Panc1 (cell line): ENCODE data around the gene UNC13A. TPM values are rescaled to one million over a fixed set of nuclear protein-coding genes. Genes with fewer than 3 reads are reported as not detected.

ENCODE experiments used
- ATAC-seq: fragments of 200-7000 bp; cut with Tn5 transposase; 2 replicates; pipeline ENCODE4 v1.9.1; 2020; ENCODE audit warnings: mild to moderate bottlenecking, moderate library complexity
- BruUV-seq: library from RNA; stranded (reverse); fragments of 400-500 nt; replicated peaks from 2 replicates; lab custom pipeline; 2021; lab: Mats Ljungman, UMichigan
- CTCF ChIA-PET: fragments of 300-600 bp; sonication (Branson Sonifier 250); formaldehyde crosslinking; loops from one replicate; lab custom pipeline; 2022; ENCODE audit warnings: antibody characterized with exemption; lab: Charles Lee
- POLR2A ChIA-PET: fragments of 300-600 bp; sonication (Branson Sonifier 250); formaldehyde crosslinking; loops from one replicate; lab custom pipeline; 2022; ENCODE audit warnings: antibody characterized with exemption; lab: Charles Lee
- DNase-seq: peaks from one replicate; pipeline ENCODE4 v3.0.0-alpha.2; 2010; ENCODE audit warnings: low read depth, low spot score
- H3K27ac ChIP-seq: 2 replicates; pipeline ENCODE4 v1.5.1; 2011; ENCODE audit warnings: mild to moderate bottlenecking, low read length, inconsistent platforms
- H3K27me3 ChIP-seq: fragments of 200-500 bp; sonication (Bioruptor generic); 2 replicates; pipeline ENCODE4 v1.6.0; 2014; ENCODE audit warnings: low read length, inconsistent platforms; ENCODE audit not compliant: control insufficient read depth, insufficient read depth
- H3K36me3 ChIP-seq: fragments of 200-500 bp; sonication (Bioruptor generic); 2 replicates; pipeline ENCODE4 v1.5.1; 2014; ENCODE audit warnings: inconsistent platforms, mild to moderate bottlenecking, low read length, moderate library complexity; ENCODE audit not compliant: control insufficient read depth, insufficient read depth
- H3K4me1 ChIP-seq: 2 replicates; pipeline ENCODE4 v1.5.1; 2011; ENCODE audit warnings: inconsistent platforms, mild to moderate bottlenecking, low read length, moderate library complexity; ENCODE audit not compliant: control insufficient read depth, insufficient read depth
- H3K4me3 ChIP-seq, 2 experiments: 2 replicates each; pipeline ENCODE4 v1.5.1; 2011 to 2012; ENCODE audit warnings: low read depth in 2 of 2, low read length in 2 of 2, mild to moderate bottlenecking in 2 of 2, inconsistent platforms in 1 of 2, moderate library complexity in 1 of 2
- H3K9me3 ChIP-seq: fragments of 200-500 bp; sonication (Bioruptor generic); 2 replicates; pipeline ENCODE4 v1.5.1; 2014; ENCODE audit warnings: low read depth, mild to moderate bottlenecking, inconsistent platforms, low read length, moderate library complexity; ENCODE audit not compliant: control insufficient read depth, insufficient read depth
- CTCF ChIP-seq: fragments of 450-650 bp; IDR thresholded peaks from 2 replicates; pipeline ENCODE4 v1.5.1; 2017; ENCODE audit warnings: mild to moderate bottlenecking
- POLR2AphosphoS5 ChIP-seq: IDR thresholded peaks from 2 replicates; pipeline ENCODE4 v1.6.1; 2012; ENCODE audit warnings: mild to moderate bottlenecking, low read depth, low read length, moderate library complexity
- REST ChIP-seq, 2 experiments: IDR thresholded peaks; 2 replicates each; pipeline ENCODE4 v1.6.1; 2011 to 2012; ENCODE audit warnings: low read depth in 2 of 2, control low read depth in 1 of 2, low read length in 1 of 2, mild to moderate bottlenecking in 1 of 2, moderate library complexity in 1 of 2; ENCODE audit not compliant: insufficient read depth in 1 of 2
- SIN3A ChIP-seq: IDR thresholded peaks from 2 replicates; pipeline ENCODE4 v1.6.1; 2012; ENCODE audit warnings: low read depth, mild to moderate bottlenecking, low read length, moderate library complexity, borderline replicate concordance; ENCODE audit not compliant: insufficient read depth
- TCF7L2 ChIP-seq: IDR thresholded peaks from 2 replicates; pipeline ENCODE4 v1.6.1; 2011; ENCODE audit warnings: mild to moderate bottlenecking, low read depth, low read length, inconsistent platforms
- in situ Hi-C: cut with HindIII; loops from 2 replicates; pipeline ENCODE4 v1.10.0; 2016; ENCODE audit warnings: low sequenced_read_pairs, low pct_unique_long_range_greater_than_20kb
- intact Hi-C: fragments of 100-400 bp; cut with micrococcal nuclease; formaldehyde crosslinking; loops from one replicate; pipeline ENCODE4 v1.10.0; 2022; ENCODE audit not compliant: unreplicated experiment
- total RNA-seq: library from RNA; stranded (reverse); gene quantifications from one replicate; pipeline ENCODE4 v1.2.1, GENCODE V29; 2021; ENCODE audit not compliant: unreplicated experiment

The UNC13A gene
- total RNA-seq, 1 experiment from 2014 or later: 0.46 TPM

GRCh38 chr19:17565611-17566010 is 122.5 kb downstream of the UNC13A start:
- ChIA-PET CTCF (no interaction called here), POLR2A (interaction anchor here (0.7 kb wide), 1 partner anchor 11 kb away, joined by 4 read pairs; no protein-coding TSS in a partner anchor)
- no peaks in the 10 kb centered on the region for H3K4me1 ChIP-seq
- DNase-seq (peak; percentile 41), ATAC-seq (peak; percentile 48; the same call in 1 of the 2 replicates)
- no peaks in the 10 kb centered on the region for H3K36me3 ChIP-seq
- H3K9me3 ChIP-seq: no peaks in the 10 kb centered on the region
- no peaks in the 10 kb centered on the region for H3K27me3 ChIP-seq
- TF ChIP-seq CTCF: no peak
- TF ChIP-seq REST (IDR thresholded peaks at IDR 0.05; ENCODE audit: insufficient read depth in 1 of 2, low read depth in 2 of 2, low read length in 1 of 2): no peak
- TF ChIP-seq TCF7L2: no peak
- no peak for TF ChIP-seq POLR2AphosphoS5
- no peak for TF ChIP-seq SIN3A
- no peak overlapping the region for H3K27ac ChIP-seq
- in situ Hi-C loops (no loop called here), intact Hi-C loops (no loop called here)
- BruUV-seq: no TSS peak
- H3K4me3 ChIP-seq: no peak overlapping the region

GRCh38 chr19:17564781-17565180 is 123.4 kb downstream of the UNC13A start:
- H3K27me3 ChIP-seq: no peaks in the 10 kb centered on the region
- H3K36me3 ChIP-seq: peaks cover 4% of the 10 kb centered on the region; the same call in 1 of the 2 replicates
- no peak for TF ChIP-seq SIN3A
- no peak for TF ChIP-seq POLR2AphosphoS5
- TF ChIP-seq TCF7L2: no peak
- TF ChIP-seq CTCF: no peak
- no peak for TF ChIP-seq REST (IDR thresholded peaks at IDR 0.05; ENCODE audit: insufficient read depth in 1 of 2, low read depth in 2 of 2, low read length in 1 of 2)
- H3K4me1 ChIP-seq: no peaks in the 10 kb centered on the region
- ATAC-seq (no peak), DNase-seq (no peak)
- BruUV-seq: no TSS peak
- H3K4me3 ChIP-seq: no peak overlapping the region
- intact Hi-C loops: no loop called here
- in situ Hi-C loops: no loop called here
- CTCF ChIA-PET: no interaction called here
- H3K9me3 ChIP-seq: no peaks in the 10 kb centered on the region
- POLR2A ChIA-PET: interaction anchor here (0.7 kb wide), 1 partner anchor 12 kb away, joined by 4 read pairs; no protein-coding TSS in a partner anchor
- no peak overlapping the region for H3K27ac ChIP-seq
